HG02884 (cell line): ENCODE results near the gene COL6A5.
"Not testable (repeated sequence)": the region's sequence is repeated elsewhere in the genome, so short reads cannot be mapped to it uniquely, and the experiment has no call there.

Experiments used
- ATAC-seq: cut with Tn5 transposase; IDR thresholded peaks from one replicate; pipeline ENCODE4 v1.9.1; 2021; ENCODE audit warnings: mild to moderate bottlenecking, moderate library complexity; ENCODE audit not compliant: unreplicated experiment

Gene COL6A5

DNA sequence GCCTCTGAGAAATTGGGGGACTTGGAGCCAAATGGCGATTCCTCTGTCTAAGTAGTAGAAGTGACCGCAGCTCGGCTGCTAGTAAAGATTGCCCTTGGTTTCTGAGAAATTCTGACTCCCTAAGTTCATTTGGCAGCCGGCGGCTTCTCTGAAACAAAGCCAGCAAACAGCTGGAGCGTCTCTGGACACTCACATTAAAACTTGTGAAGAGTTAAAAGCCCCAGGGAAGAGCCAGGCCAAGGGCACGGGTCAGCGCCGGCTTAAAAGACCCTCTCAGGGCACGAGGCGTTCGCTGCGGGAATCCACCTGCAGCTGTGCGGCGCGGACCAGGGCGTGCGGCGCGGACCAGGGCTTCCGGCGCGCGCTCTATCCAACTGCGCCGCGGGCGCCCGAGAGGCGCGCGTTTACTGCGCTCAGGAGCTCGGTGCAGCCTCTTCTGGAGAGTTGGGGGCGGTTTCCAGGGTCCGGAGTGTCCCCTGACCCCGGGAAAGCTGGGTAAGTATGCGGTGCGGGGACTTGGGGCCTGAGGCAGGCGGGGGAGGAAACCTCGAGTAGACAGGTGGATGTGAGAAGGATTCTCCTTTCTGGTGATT lies at the start of gene COL6A5:
Gene COL6A5, plus strand, starts transcription at position 186 of the 593 bp plus-strand sequence. CDS start 27,967 bp downstream, outside the sequence.
- ATAC-seq, result no peak

DNA sequence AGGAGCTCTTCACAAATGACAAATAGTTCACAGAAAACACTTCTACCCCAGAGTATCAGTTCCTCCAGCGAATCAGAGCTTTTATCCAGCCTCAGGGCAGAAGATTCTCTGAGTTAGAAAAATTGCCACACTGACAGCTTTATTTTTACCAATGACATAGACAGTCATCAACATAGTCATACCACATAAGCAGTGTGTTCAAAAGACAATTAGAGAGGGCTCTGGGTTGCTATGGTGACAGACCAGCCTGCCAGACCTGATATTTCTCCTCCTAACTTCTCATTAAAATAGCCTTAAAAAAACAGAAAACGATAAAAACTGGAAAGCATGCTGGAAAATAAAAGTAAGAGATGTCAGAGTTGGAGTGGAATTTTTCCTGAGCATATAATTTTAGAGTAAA lies 45.9 kb upstream of the COL6A5 start:
- no peak for ATAC-seq

GRCh38 chr3:130300888-130301287 lies 44.6 kb upstream of the COL6A5 start:
- ATAC-seq, result no peak

GRCh38 chr3:130310109-130310508 lies 35.4 kb upstream of the COL6A5 start:
- no peak for ATAC-seq

DNA sequence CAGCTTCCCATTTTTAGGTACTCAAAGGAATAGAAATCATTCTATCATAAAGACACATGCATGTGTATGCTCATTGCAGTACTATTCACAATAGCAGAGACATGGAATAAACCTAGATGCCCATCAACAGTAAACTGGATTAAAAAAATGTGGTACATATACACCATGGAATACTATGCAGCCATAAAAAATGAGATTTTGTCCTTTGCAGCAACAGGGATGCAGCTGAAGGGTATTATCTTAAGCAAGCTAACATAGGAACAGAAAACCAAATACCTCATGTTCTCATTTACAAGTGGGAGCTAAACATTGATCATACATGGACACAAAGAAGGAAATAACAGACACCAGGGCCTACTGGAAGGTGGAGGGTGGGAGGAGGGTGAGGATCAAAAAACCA lies 33.1 kb upstream of the COL6A5 start:
- no peak for ATAC-seq

GRCh38 chr3:130316169-130316568 lies 29.3 kb upstream of the COL6A5 start:
- ATAC-seq, result no peak

DNA sequence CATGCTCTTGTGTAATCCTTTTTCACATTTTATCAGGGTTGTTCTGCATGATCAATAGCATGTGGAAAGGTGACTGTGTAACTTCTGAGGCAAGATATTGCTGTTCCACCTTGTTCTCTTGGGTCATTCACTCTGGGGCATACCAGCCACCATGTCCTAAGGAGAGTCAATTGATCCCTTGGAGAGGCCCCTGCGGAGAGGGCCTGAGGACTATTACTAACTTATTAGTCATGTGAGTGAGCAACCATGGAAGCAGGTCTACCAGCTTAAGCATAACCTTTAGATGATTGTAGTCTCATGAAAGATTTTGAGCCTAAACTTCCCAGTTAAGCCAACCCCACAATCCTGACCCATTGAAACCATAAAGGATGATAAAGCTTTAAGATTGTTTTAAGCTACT lies 22.0 kb upstream of the COL6A5 start:
- ATAC-seq, result no peak

GRCh38 chr3:130340766-130341165 lies 4.7 kb upstream of the COL6A5 start:
- ATAC-seq, result no peak

DNA sequence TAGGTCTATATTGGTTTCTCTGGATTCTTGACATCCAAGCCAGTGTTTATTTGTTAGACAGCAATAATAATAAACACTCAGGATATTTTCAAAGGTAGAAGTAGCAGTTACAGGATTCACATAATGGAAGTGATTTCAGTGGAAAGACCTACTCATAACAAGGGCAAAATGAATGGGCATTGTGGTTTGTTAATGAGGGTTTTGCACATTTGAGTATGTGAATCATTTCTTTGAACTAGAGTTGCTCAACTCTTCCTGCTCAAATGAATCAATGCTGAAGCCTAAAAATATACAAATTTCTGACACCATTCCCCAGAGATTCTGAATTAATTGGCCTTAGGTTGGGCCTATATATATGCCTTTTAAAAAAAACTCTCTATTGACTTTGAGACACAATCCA lies 4.1 kb upstream of the COL6A5 start:
- no peak for ATAC-seq

DNA sequence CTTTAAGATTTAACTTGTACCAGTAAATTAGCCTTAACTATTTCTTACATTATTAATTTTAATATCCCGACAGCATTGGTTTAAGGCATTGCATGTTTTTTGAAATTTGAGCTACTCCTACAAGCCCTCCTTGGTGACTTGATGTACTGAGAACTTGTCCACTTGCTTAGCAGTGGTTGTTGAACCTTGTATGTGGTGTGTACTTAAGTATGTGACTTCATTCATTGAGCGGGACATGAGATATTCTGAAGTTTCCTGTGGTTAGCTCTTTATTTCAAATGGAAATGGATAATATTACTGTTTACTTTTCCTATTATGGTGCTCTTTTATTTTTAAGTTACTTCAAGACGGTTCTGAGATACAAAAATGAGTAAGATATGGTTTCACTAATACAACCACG lies 3.6 kb upstream of the COL6A5 start:
- ATAC-seq, result no peak

GRCh38 chr3:130342821-130343661 lies 2.4 kb upstream of the COL6A5 start:
- ATAC-seq, result no peak

GRCh38 chr3:130348258-130348657 lies 2.8 kb downstream of the COL6A5 start:
- not testable (repeated sequence) for ATAC-seq

DNA sequence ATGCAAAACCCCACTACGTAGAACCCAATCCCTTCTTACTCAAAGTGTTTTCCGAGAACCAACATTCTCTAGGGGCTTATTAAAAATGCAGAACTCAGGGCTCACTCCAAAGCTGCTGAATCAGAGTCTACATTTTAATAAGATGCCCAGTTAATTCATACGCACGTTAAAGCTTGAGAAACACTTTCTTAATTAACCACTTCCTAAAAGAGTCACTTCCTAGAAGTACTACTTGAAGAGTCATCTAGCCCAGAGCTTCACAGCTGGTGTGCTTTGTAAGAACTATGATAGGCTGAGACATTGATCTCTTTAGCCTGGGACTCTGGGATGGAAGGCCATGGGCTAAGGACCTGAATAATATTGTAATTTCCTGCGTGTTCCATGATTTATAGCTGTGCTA lies 9.0 kb downstream of the COL6A5 start:
- no peak for ATAC-seq

DNA sequence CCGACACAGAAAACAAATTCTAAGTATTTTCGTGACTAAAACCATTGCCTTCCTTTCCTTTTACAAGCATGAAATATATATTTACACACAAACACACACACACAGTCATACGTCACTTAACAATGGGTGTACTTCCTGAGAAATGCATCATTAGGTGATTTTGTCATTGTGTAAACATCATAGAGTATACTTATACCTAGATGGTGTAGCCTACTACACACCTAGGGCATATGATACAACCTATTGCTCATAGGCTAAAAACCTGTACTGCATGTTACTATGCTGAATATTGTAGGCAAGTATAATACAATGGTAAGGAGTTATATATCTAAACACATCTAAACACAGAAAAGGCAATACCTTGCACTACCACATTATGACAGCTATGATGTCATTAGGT lies 28.6 kb downstream of the COL6A5 start:
- ATAC-seq, result no peak

- ATAC-seq, result no peak
Observed at GRCh38 chr3:130374908-130375307, 29.4 kb downstream of the COL6A5 start.

- ATAC-seq, result no peak
Observed at GRCh38 chr3:130377960-130378676, 32.6 kb downstream of the COL6A5 start.

- no peak for ATAC-seq
Observed at GRCh38 chr3:130378677-130379191, 33.3 kb downstream of the COL6A5 start.

GRCh38 chr3:130379274-130379673 lies 33.8 kb downstream of the COL6A5 start:
- ATAC-seq, result no peak

DNA sequence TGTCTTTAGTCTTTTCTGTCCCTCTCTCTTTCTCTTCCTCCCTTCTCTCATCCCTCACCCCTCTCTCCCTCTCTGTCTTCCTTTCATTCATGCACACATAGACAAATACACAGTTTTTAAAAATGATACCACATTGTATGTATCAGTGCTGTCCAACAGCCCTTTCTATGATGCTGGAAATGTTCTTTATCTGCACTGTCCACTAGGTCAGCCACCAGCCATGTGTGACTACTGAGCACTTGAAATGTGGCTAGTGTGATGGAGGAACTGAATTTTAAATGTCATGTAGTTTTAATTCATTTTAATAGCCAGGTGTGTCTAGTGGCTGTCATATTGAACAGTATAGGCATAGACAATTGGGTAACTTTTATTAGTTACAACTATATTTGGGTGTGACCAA lies 34.9 kb downstream of the COL6A5 start:
- no peak for ATAC-seq

- ATAC-seq, result no peak
Observed at GRCh38 chr3:130383424-130383823, 38.0 kb downstream of the COL6A5 start.

DNA sequence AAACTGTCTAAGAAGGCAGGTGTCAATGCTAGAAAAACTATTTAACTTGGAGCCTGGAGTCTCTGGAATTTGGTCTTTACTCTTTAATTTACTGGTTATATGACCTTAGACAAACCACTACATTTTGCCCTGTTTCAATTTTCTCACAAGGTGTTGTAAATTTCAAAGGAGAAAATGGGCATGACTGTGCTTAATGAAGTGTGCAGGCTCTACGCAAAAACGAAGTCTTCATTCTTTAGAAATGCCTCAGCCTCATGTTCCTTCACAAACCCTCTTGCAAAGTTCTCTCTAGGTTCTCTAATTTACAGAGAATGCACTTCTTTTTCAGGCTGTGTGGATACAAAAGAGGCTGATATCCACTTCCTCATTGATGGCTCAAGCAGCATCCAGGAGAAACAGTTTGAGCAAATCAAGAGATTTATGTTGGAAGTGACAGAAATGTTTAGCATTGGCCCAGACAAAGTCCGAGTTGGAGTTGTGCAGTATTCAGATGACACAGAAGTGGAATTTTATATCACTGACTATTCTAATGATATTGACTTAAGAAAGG lies 39.1 kb downstream of the COL6A5 start:
- ATAC-seq, result no peak
